PC-9 (cell line): ENCODE results near the gene SPIRE2. TPM values are rescaled to one million over a fixed set of nuclear protein-coding genes. Genes with fewer than 3 reads are reported as not detected.
"Not testable (repeated sequence)": the region's sequence is repeated elsewhere in the genome, so short reads cannot be mapped to it uniquely, and the experiment has no call there.

Experiments used
- BruUV-seq: library from RNA; stranded (reverse); fragments of 400-500 nt; replicated peaks from 2 replicates; lab custom pipeline; 2021; lab: Mats Ljungman, UMichigan
- CTCF ChIA-PET: fragments of 300-600 bp; sonication (Branson Sonifier 250); formaldehyde crosslinking; loops from one replicate; lab custom pipeline; 2022; ENCODE audit warnings: antibody characterized with exemption; lab: Charles Lee
- POLR2A ChIA-PET: fragments of 300-600 bp; sonication (Branson Sonifier 250); formaldehyde crosslinking; loops from one replicate; lab custom pipeline; 2022; ENCODE audit warnings: antibody characterized with exemption; ENCODE audit not compliant: unreplicated experiment; lab: Charles Lee
- DNase-seq, 2 experiments: peaks; one replicate each; pipeline versions ENCODE4 v3.0.0 to v3.0.0-alpha.2; 2015 to 2022; ENCODE audit warnings: mixed read lengths in 1 of 2
- H2AFZ ChIP-seq: fragments of 200-600 bp; sonication (generic); 2 replicates; pipeline ENCODE4 v1.8.1; 2017; ENCODE audit warnings: antibody characterized with exemption
- H3F3A ChIP-seq: fragments of 200-600 bp; sonication (generic); 2 replicates; pipeline ENCODE4 v1.8.1; 2017; ENCODE audit warnings: antibody characterized with exemption, mild to moderate bottlenecking, low read depth; ENCODE audit not compliant: insufficient read depth
- H3K27ac ChIP-seq: fragments of 200-600 bp; sonication (generic); 2 replicates; pipeline ENCODE4 v1.6.1; 2016; ENCODE audit warnings: mixed run types
- H3K27me3 ChIP-seq: fragments of 200-600 bp; sonication (generic); 2 replicates; pipeline ENCODE4 v1.6.1; 2016; ENCODE audit warnings: low read depth, mixed run types; ENCODE audit not compliant: insufficient read depth
- H3K36me3 ChIP-seq: fragments of 200-600 bp; sonication (generic); 2 replicates; pipeline ENCODE4 v1.6.1; 2016; ENCODE audit warnings: low read depth, mixed run types
- H3K4me1 ChIP-seq: fragments of 200-600 bp; sonication (generic); replicated peaks from 2 replicates; pipeline ENCODE4 v1.6.1; 2016; ENCODE audit warnings: mixed run types; ENCODE audit not compliant: insufficient read depth
- H3K4me2 ChIP-seq: fragments of 200-600 bp; sonication (generic); 2 replicates; pipeline ENCODE4 v1.6.1; 2017; ENCODE audit warnings: mixed run types
- H3K4me3 ChIP-seq: fragments of 200-600 bp; sonication (generic); 2 replicates; pipeline ENCODE4 v1.6.1; 2016; ENCODE audit warnings: mixed run types
- H3K79me2 ChIP-seq: fragments of 200-600 bp; sonication (generic); 2 replicates; pipeline ENCODE4 v1.6.1; 2017; ENCODE audit warnings: low read depth, mixed run types
- H3K9me2 ChIP-seq: fragments of 200-600 bp; sonication (generic); 2 replicates; pipeline ENCODE4 v1.8.1; 2017; ENCODE audit warnings: mild to moderate bottlenecking; ENCODE audit not compliant: insufficient read depth
- H3K9me3 ChIP-seq: fragments of 200-600 bp; sonication (generic); 2 replicates; pipeline ENCODE4 v1.8.1; 2016; ENCODE audit warnings: low read depth; ENCODE audit not compliant: insufficient read depth
- H4K20me1 ChIP-seq: fragments of 200-600 bp; sonication (generic); 2 replicates; pipeline ENCODE4 v1.8.1; 2017; ENCODE audit not compliant: insufficient read depth
- CTCF ChIP-seq: fragments of 200-600 bp; sonication (generic); conservative IDR thresholded peaks from 2 replicates; pipeline ENCODE4 v1.6.1; 2017; ENCODE audit warnings: mixed run types, antibody characterized with exemption, mild to moderate bottlenecking, moderate library complexity
- EZH2 ChIP-seq: fragments of 200-600 bp; sonication (generic); IDR thresholded peaks from 2 replicates; pipeline ENCODE4 v1.8.0; 2017; ENCODE audit warnings: antibody characterized with exemption, low read depth
- intact Hi-C: fragments of 100-400 bp; cut with micrococcal nuclease; formaldehyde crosslinking; loops from one replicate; pipeline ENCODE4 v1.10.0; 2022; ENCODE audit not compliant: unreplicated experiment
- total RNA-seq: library from RNA; stranded (reverse); gene quantifications from 2 replicates; pipeline ENCODE4 v1.2.3, GENCODE V29; 2021

SPIRE2 gene
- total RNA-seq, 1 experiment from 2014 or later, result 34.5 TPM

- Histone ChIP-seq H3K9me3 (no peaks in the 10 kb centered on the region), H3K4me1 (peaks cover 40% of the 10 kb centered on the region), H3K27ac (no peak overlapping the region), H3K79me2 (peaks cover 1% of the 10 kb centered on the region; the same call in 1 of the 2 replicates), H3K9me2 (no peaks in the 10 kb centered on the region), H3K36me3 (no peaks in the 10 kb centered on the region), H4K20me1 (no peaks in the 10 kb centered on the region), H3K4me3 (peak overlapping the region; percentile 77; the same call in 1 of the 2 replicates), H3K27me3 (no peaks in the 10 kb centered on the region), H3F3A (peaks cover 22% of the 10 kb centered on the region; the same call in 1 of the 2 replicates), H2AFZ (no peak overlapping the region), H3K4me2 (peak overlapping the region; percentile 96)
- ChIA-PET POLR2A (no interaction called here), CTCF (no interaction called here)
- no peak for DNase-seq
- intact Hi-C loops, result no loop called here
- no TSS peak for BruUV-seq
- TF ChIP-seq EZH2 (no peak), CTCF (no peak)
Observed at GRCh38 chr16:89829630-89830437, 1.6 kb downstream of the SPIRE2 start.

GRCh38 chr16:89831810-89832328 lies 3.6 kb downstream of the SPIRE2 start:
- no peak overlapping the region for H3K4me3 ChIP-seq
- BruUV-seq, result no TSS peak
- peaks cover 11% of the 10 kb centered on the region for H3K79me2 ChIP-seq
- ChIA-PET POLR2A (no interaction called here), CTCF (no interaction called here)
- intact Hi-C loops, result loop anchor here (2.0 kb wide), 1 partner anchor 29 kb away; no protein-coding TSS in a partner anchor
- no peak overlapping the region for H3K4me2 ChIP-seq
- no peaks in the 10 kb centered on the region for H3K36me3 ChIP-seq
- no peak for TF ChIP-seq EZH2
- TF ChIP-seq CTCF, result no peak
- no peak overlapping the region for H3K27ac ChIP-seq
- no peak for DNase-seq
- no peaks in the 10 kb centered on the region for H3K9me2 ChIP-seq
- no peak overlapping the region for H2AFZ ChIP-seq
- H3K4me1 ChIP-seq, result peaks cover 50% of the 10 kb centered on the region
- peaks cover 20% of the 10 kb centered on the region; the same call in 1 of the 2 replicates for H3F3A ChIP-seq
- H3K9me3 ChIP-seq, result no peaks in the 10 kb centered on the region
- no peaks in the 10 kb centered on the region for H4K20me1 ChIP-seq
- H3K27me3 ChIP-seq, result no peaks in the 10 kb centered on the region

GRCh38 chr16:89833664-89834363 lies 5.5 kb downstream of the SPIRE2 start:
- H3K79me2 ChIP-seq, result peaks cover 15% of the 10 kb centered on the region
- not testable (repeated sequence) for H3K4me3 ChIP-seq, BruUV-seq, H3K27me3 ChIP-seq, H4K20me1 ChIP-seq, H3K9me2 ChIP-seq, H2AFZ ChIP-seq, H3K9me3 ChIP-seq, H3K36me3 ChIP-seq
- peaks cover 63% of the 10 kb centered on the region for H3K4me1 ChIP-seq
- peak overlapping the region; percentile 62 for H3K4me2 ChIP-seq
- POLR2A ChIA-PET, result interaction anchor here (0.5 to 1.0 kb wide), 4 partner anchors 18 to 253 kb away, joined by 4 to 6 read pairs (median 4); partner anchors contain the start of gene TCF25
- intact Hi-C loops, result loop anchor here (2.0 kb wide), 1 partner anchor 27 kb away; no protein-coding TSS in a partner anchor
- H3K27ac ChIP-seq, result peak overlapping the region; percentile 53
- peaks cover 25% of the 10 kb centered on the region; the same call in 1 of the 2 replicates for H3F3A ChIP-seq
- CTCF ChIA-PET, result interaction anchor here (1.0 kb wide), 1 partner anchor 27 kb away, joined by 3 read pairs; no protein-coding TSS in a partner anchor
- peak; percentile 92 to 94 for DNase-seq

- H3K9me3 ChIP-seq, H3K27ac ChIP-seq, H3K4me2 ChIP-seq, H3K4me3 ChIP-seq, H3K36me3 ChIP-seq, POLR2A ChIA-PET, H4K20me1 ChIP-seq, H3K9me2 ChIP-seq, H2AFZ ChIP-seq, DNase-seq, intact Hi-C loops, H3K27me3 ChIP-seq, CTCF ChIA-PET: not testable (repeated sequence)
- peaks cover 53% of the 10 kb centered on the region for H3K4me1 ChIP-seq
- H3F3A ChIP-seq, result peaks cover 25% of the 10 kb centered on the region; the same call in 1 of the 2 replicates
- H3K79me2 ChIP-seq, result peaks cover 15% of the 10 kb centered on the region
- BruUV-seq, result TSS peak; percentile 1
Observed at GRCh38 chr16:89834813-89835363, 6.6 kb downstream of the SPIRE2 start.

GRCh38 chr16:89836484-89836883 lies 8.2 kb downstream of the SPIRE2 start:
- H3K4me3 ChIP-seq, H3K9me3 ChIP-seq, H2AFZ ChIP-seq, H3K36me3 ChIP-seq, H4K20me1 ChIP-seq, BruUV-seq, H3K9me2 ChIP-seq, H3K27me3 ChIP-seq, intact Hi-C loops, POLR2A ChIA-PET, H3K27ac ChIP-seq, H3K4me2 ChIP-seq, CTCF ChIA-PET, DNase-seq: not testable (repeated sequence)
- H3K4me1 ChIP-seq, result peaks cover 48% of the 10 kb centered on the region
- peaks cover 19% of the 10 kb centered on the region; the same call in 1 of the 2 replicates for H3F3A ChIP-seq
- H3K79me2 ChIP-seq, result peaks cover 15% of the 10 kb centered on the region
